H1 (cell line): Measurements from ENCODE around the gene TOP1. TPM values are rescaled to one million over a fixed set of nuclear protein-coding genes. Genes with fewer than 3 reads are reported as not detected.

ENCODE experiments used
- CTCF ChIA-PET: fragments of 300-600 bp; sonication (Branson Sonifier 250); formaldehyde crosslinking; loops from one replicate; lab custom pipeline; 2021; ENCODE audit not compliant: partially characterized antibody; lab: Charles Lee
- POLR2A ChIA-PET: fragments of 300-600 bp; sonication (Branson Sonifier 250); formaldehyde crosslinking; loops from one replicate; lab custom pipeline; 2021; ENCODE audit warnings: inconsistent platforms; ENCODE audit not compliant: partially characterized antibody; lab: Charles Lee
- DNase-seq, 2 experiments: peaks; one replicate each; pipeline versions ENCODE4 v3.0.0 to v3.0.0-alpha.2; 2010 to 2022; ENCODE audit warnings: low spot score in 2 of 2, low read depth in 1 of 2, mixed read lengths in 1 of 2
- FAIRE-seq: peaks from 2 replicates; lab custom pipeline; 2011; peaks lifted over from hg19 to GRCh38; lab: Jason Lieb, UNC
- H2AFZ ChIP-seq: 2 replicates; pipeline ENCODE4 v1.8.1; 2012; ENCODE audit warnings: low read length, inconsistent platforms
- H2AK5ac ChIP-seq: 2 replicates; pipeline ENCODE4 v1.6.1; 2013; ENCODE audit warnings: low read depth, low read length
- H2BK120ac ChIP-seq: replicated peaks from 2 replicates; pipeline ENCODE3; 2013; ENCODE audit warnings: low read depth, low read length, inconsistent platforms
- H2BK12ac ChIP-seq: 2 replicates; pipeline ENCODE4 v1.6.1; 2013; ENCODE audit warnings: low read depth, low read length
- H2BK15ac ChIP-seq: 2 replicates; pipeline ENCODE4 v1.6.1; 2013; ENCODE audit warnings: low read length
- H2BK20ac ChIP-seq: 2 replicates; pipeline ENCODE4 v1.6.1; 2013; ENCODE audit warnings: low read length
- H2BK5ac ChIP-seq: 2 replicates; pipeline ENCODE4 v1.6.1; 2013; ENCODE audit warnings: low read depth, low read length
- H3K14ac ChIP-seq: 2 replicates; pipeline ENCODE4 v1.6.1; 2013; ENCODE audit warnings: inconsistent platforms; ENCODE audit not compliant: insufficient read length
- H3K18ac ChIP-seq: 2 replicates; pipeline ENCODE4 v1.6.1; 2013; ENCODE audit warnings: low read length; ENCODE audit errors: extremely low read depth
- H3K23ac ChIP-seq: 2 replicates; pipeline ENCODE4 v1.6.1; 2013; ENCODE audit warnings: inconsistent platforms; ENCODE audit not compliant: insufficient read length
- H3K23me2 ChIP-seq: 2 replicates; pipeline ENCODE4 v1.6.1; 2013; ENCODE audit warnings: low read depth, low read length
- H3K27ac ChIP-seq: 2 replicates; pipeline ENCODE4 v1.6.1; 2011; ENCODE audit warnings: low read depth, low read length, inconsistent platforms
- H3K27me3 ChIP-seq, 4 experiments: replicated peaks in 1 of 4; 1 replicate in 1 of 4; 2 replicates in 3 of 4; pipeline versions ENCODE4 v1.6.1 to v1.8.1; 2011 to 2013; ENCODE audit warnings: low read length in 3 of 4, mild to moderate bottlenecking in 3 of 4, inconsistent platforms in 2 of 4, mixed read lengths in 2 of 4, moderate library complexity in 1 of 4; ENCODE audit not compliant: control insufficient read depth in 3 of 4, insufficient read depth in 3 of 4; ENCODE audit errors: extremely low read depth in 1 of 4
- H3K36me3 ChIP-seq, 4 experiments: 2 replicates each; pipeline versions ENCODE4 v1.6.1 to v1.8.1; 2011 to 2013; ENCODE audit warnings: mild to moderate bottlenecking in 4 of 4, low read length in 3 of 4, moderate library complexity in 2 of 4, control low read depth in 1 of 4, inconsistent platforms in 1 of 4; ENCODE audit not compliant: insufficient read depth in 4 of 4, control insufficient read depth in 2 of 4
- H3K4ac ChIP-seq: replicated peaks from 2 replicates; pipeline ENCODE3; 2013; ENCODE audit warnings: low read length, low read depth, mixed read lengths, inconsistent platforms; ENCODE audit not compliant: insufficient read length
- H3K4me1 ChIP-seq, 4 experiments: replicated peaks in 1 of 4; 1 replicate in 1 of 4; 2 replicates in 3 of 4; pipeline versions ENCODE4 v1.6.1 to v1.8.1; 2011 to 2013; ENCODE audit warnings: low read length in 3 of 4, inconsistent platforms in 2 of 4, mixed read lengths in 1 of 4; ENCODE audit not compliant: insufficient read depth in 4 of 4, control insufficient read depth in 3 of 4
- H3K4me2 ChIP-seq, 2 experiments: 2 replicates each; pipeline versions ENCODE4 v1.6.1 to v1.8.1; 2011 to 2013; ENCODE audit warnings: low read depth in 2 of 2, low read length in 2 of 2, control low read depth in 1 of 2, inconsistent platforms in 1 of 2, mild to moderate bottlenecking in 1 of 2; ENCODE audit not compliant: insufficient read depth in 1 of 2
- H3K4me3 ChIP-seq, 4 experiments: fragments of 200-600, 300-600 bp in 1 of 4; sonication (generic), shearing (Covaris generic), sonication (Bioruptor Twin) in 1 of 4; 2 replicates each; pipeline versions ENCODE4 v1.5.1 to v1.8.1; 2011 to 2016; ENCODE audit warnings: low read length in 4 of 4, low read depth in 3 of 4, control low read depth in 2 of 4, inconsistent platforms in 2 of 4, mild to moderate bottlenecking in 2 of 4, mixed read lengths in 1 of 4, moderate library complexity in 1 of 4; ENCODE audit not compliant: insufficient read depth in 2 of 4; ENCODE audit errors: extremely low read depth in 1 of 4
- H3K56ac ChIP-seq: replicated peaks from 2 replicates; pipeline ENCODE3; 2013; ENCODE audit warnings: low read depth, mild to moderate bottlenecking, mixed read lengths, low read length, inconsistent platforms; ENCODE audit not compliant: insufficient read length
- H3K79me1 ChIP-seq: 2 replicates; pipeline ENCODE4 v1.6.1; 2013; ENCODE audit warnings: low read depth, low read length, control low read depth
- H3K79me2 ChIP-seq, 2 experiments: 2 replicates each; pipeline versions ENCODE4 v1.6.1 to v1.8.1; 2012 to 2013; ENCODE audit warnings: low read length in 2 of 2, mild to moderate bottlenecking in 2 of 2, inconsistent platforms in 1 of 2; ENCODE audit not compliant: insufficient read depth in 2 of 2, control insufficient read depth in 1 of 2
- H3K9ac ChIP-seq, 4 experiments: replicated peaks in 1 of 4; 1 replicate in 1 of 4; 2 replicates in 3 of 4; pipeline versions ENCODE4 v1.6.1 to v1.8.1; 2011 to 2013; ENCODE audit warnings: low read depth in 3 of 4, low read length in 3 of 4, control low read depth in 2 of 4, mild to moderate bottlenecking in 2 of 4, moderate library complexity in 2 of 4, inconsistent platforms in 1 of 4; ENCODE audit errors: extremely low read depth in 1 of 4
- H3K9me3 ChIP-seq, 2 experiments: 2 replicates each; pipeline versions ENCODE4 v1.6.1 to v1.8.1; 2012 to 2013; ENCODE audit warnings: mild to moderate bottlenecking in 2 of 2, moderate library complexity in 2 of 2, control low read depth in 1 of 2, inconsistent platforms in 1 of 2, low read depth in 1 of 2, low read length in 1 of 2, mixed read lengths in 1 of 2; ENCODE audit not compliant: insufficient read depth in 2 of 2
- H4K20me1 ChIP-seq, 2 experiments: replicated peaks in 1 of 2; 2 replicates each; pipeline versions ENCODE3 to v1.8.1; 2011 to 2013; ENCODE audit warnings: inconsistent platforms in 2 of 2, low read length in 2 of 2, mild to moderate bottlenecking in 1 of 2; ENCODE audit not compliant: insufficient read depth in 2 of 2, control insufficient read depth in 1 of 2
- H4K5ac ChIP-seq: 2 replicates; pipeline ENCODE4 v1.6.1; 2013; ENCODE audit warnings: low read length, low read depth, mixed read lengths, inconsistent platforms; ENCODE audit not compliant: insufficient read length
- H4K8ac ChIP-seq: 2 replicates; pipeline ENCODE4 v1.8.0; 2013; ENCODE audit warnings: mild to moderate bottlenecking, moderate library complexity, low read length, inconsistent platforms; ENCODE audit not compliant: insufficient read depth; ENCODE audit errors: extremely low read depth
- H4K91ac ChIP-seq: replicated peaks from 2 replicates; pipeline ENCODE3; 2013; ENCODE audit warnings: low read length, mixed read lengths, inconsistent platforms; ENCODE audit not compliant: insufficient read length
- ASH2L ChIP-seq: fragments of 200-600, 300-600 bp; sonication (generic); IDR thresholded peaks from one replicate; pipeline ENCODE4 v1.7.1; 2017; ENCODE audit warnings: low read length
- BRCA1 ChIP-seq: IDR thresholded peaks from 2 replicates; pipeline ENCODE4 v1.6.1; 2012; ENCODE audit warnings: low read depth, low read length, improper control_type of control experiment
- CHD2 ChIP-seq: IDR thresholded peaks from 2 replicates; pipeline ENCODE4 v1.6.1; 2012; ENCODE audit warnings: low read length, improper control_type of control experiment
- E2F6 ChIP-seq: IDR thresholded peaks from 2 replicates; pipeline ENCODE4 v1.6.1; 2012; ENCODE audit warnings: inconsistent platforms
- JUND ChIP-seq: IDR thresholded peaks from 2 replicates; pipeline ENCODE4 v1.6.1; 2011; ENCODE audit warnings: mild to moderate bottlenecking, improper control_type of control experiment, low read length
- RBBP5 ChIP-seq: IDR thresholded peaks from 2 replicates; pipeline ENCODE4 v1.7.1; 2012; ENCODE audit warnings: low read depth, mild to moderate bottlenecking, inconsistent platforms, low read length, moderate library complexity, borderline replicate concordance
- WGBS, 2 experiments: shearing (Covaris generic) in 1 of 2; methylation state at CpG; one replicate each; pipeline versions ENCODE4 v1.1.6 to v1.1.7; 2013 to 2015; ENCODE audit warnings: low lambda C conversion rate in 2 of 2, mixed read lengths in 2 of 2, inconsistent platforms in 1 of 2, low coverage in 1 of 2, missing lambda C conversion rate in 1 of 2; ENCODE audit not compliant: insufficient replicate concordance in 2 of 2, insufficient coverage in 1 of 2, insufficient read length in 1 of 2; ENCODE audit errors: extremely low coverage in 1 of 2, missing lambda C conversion rate in 1 of 2; 5-methylcytosine and 5-hydroxymethylcytosine counted together
- polyA plus RNA-seq, 7 experiments: library from polyadenylated mRNA; depleted of rRNA in 3 of 7; stranded (reverse) in 5 of 7; unstranded in 2 of 7; fragments of >200 nt in 5 of 7; fragments of 200-250 nt in 2 of 7; gene quantifications; 1 replicate in 5 of 7; 2 replicates in 1 of 7; 4 replicates in 1 of 7; pipeline versions ENCODE4 v1.2.1 to v1.2.3, GENCODE V29; 2011 to 2013; ENCODE audit warnings: missing spikeins in 2 of 7, mixed read lengths in 2 of 7
- total RNA-seq: library from RNA; stranded (reverse); fragmentation: NEBNext Ultra II Directional; extraction: Animal tissue kit (Norgen Biotek cat#: 25700); gene quantifications from 2 replicates; pipeline ENCODE4 v1.2.1, GENCODE V29; 2021

The TOP1 gene
- total and polyA plus RNA-seq, 2 of the 8 experiments (the other 6 are each of a cell fraction or from before 2014, with no cell fraction given) = 7.4 to 108 TPM

DNA sequence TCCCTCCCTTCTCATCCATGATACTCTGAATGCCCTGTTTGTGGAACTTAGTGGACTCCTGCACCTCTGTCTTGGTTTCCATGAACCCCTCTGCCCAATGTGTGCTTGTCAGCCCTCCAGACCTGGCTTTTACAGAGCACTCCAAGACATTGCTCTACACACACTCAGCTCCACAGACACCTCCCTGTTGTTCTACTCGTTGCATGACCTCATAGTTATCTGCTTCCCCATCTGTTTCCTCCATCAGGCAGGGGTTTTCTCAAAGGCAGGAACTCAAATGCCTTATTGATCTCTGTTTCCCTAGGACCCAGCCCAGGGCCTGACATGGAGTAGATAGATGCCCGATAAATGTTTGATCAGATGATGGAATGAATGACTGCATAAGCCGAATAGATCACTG lies 122.0 kb downstream of the TOP1 start:
- no peak overlapping the region for H3K4ac ChIP-seq
- no peak for FAIRE-seq
- no peak overlapping the region for H3K23ac ChIP-seq
- peaks cover 74 to 100% of the 10 kb centered on the region in 2 experiments for H3K79me2 ChIP-seq
- H4K20me1 ChIP-seq = peaks cover 41 to 63% of the 10 kb centered on the region in 2 experiments
- no peak overlapping the region for H2AFZ ChIP-seq
- H4K91ac ChIP-seq = no peak overlapping the region
- H3K27me3 ChIP-seq = no peaks in the 10 kb centered on the region
- H3K9ac ChIP-seq = no peak overlapping the region
- CTCF ChIA-PET = interaction anchor here (1.0 to 5.0 kb wide), 7 partner anchors 8 to 190 kb away, joined by 3 to 29 read pairs (median 5); partner anchors contain the start of gene LPIN3
- no peak overlapping the region for H3K14ac ChIP-seq
- H3K9me3 ChIP-seq = no peaks in the 10 kb centered on the region
- 100% methylated on average over 3 of the region's 3 CpGs; no CpG with 5 or more reads in 1 of the 2 experiments for WGBS, 2 experiments
- no peak overlapping the region for H2AK5ac ChIP-seq
- no peak overlapping the region for H3K4me3 ChIP-seq
- peaks cover 61% of the 10 kb centered on the region for H3K79me1 ChIP-seq
- no peak overlapping the region for H2BK20ac ChIP-seq
- H4K8ac ChIP-seq = no peak overlapping the region
- H3K36me3 ChIP-seq = peaks cover 0 to 2% (median 0%) of the 10 kb centered on the region in 4 experiments; a peak in 1 of 8 replicates
- TF ChIP-seq CHD2 (no peak), RBBP5 (no peak), BRCA1 (no peak), ASH2L (no peak), E2F6 (no peak), JUND (no peak)
- TF ChIP-seq, all 59 proteins: peak for 0
- DNase-seq = no peak
- Histone ChIP-seq H3K27ac (no peak overlapping the region), H3K4me1 (peaks cover 0 to 16% (median 8%) of the 10 kb centered on the region in 4 experiments; a peak in 4 of 7 replicates), H3K56ac (no peak overlapping the region), H2BK5ac (peak overlapping the region; percentile 19; the same call in 1 of the 2 replicates), H4K5ac (no peak overlapping the region), H2BK15ac (no peak overlapping the region), H2BK120ac (no peak overlapping the region), H3K18ac (no peak overlapping the region), H3K23me2 (no peaks in the 10 kb centered on the region), H3K4me2 (no peak overlapping the region), H2BK12ac (no peak overlapping the region)
- POLR2A ChIA-PET = interaction anchor here (0.9 kb wide), 1 partner anchor 9 kb away, joined by 3 read pairs; no protein-coding TSS in a partner anchor
